HepG2 (cell line): ENCODE data around the gene GPN2. TPM values are rescaled to one million over a fixed set of nuclear protein-coding genes. Genes with fewer than 3 reads are reported as not detected.

ENCODE experiments used
- ARNT2 ChIP-seq: sonication (generic); formaldehyde crosslinking; IDR thresholded peaks from 2 replicates; pipeline ENCODE4 v1.8.0; 2022; ENCODE audit warnings: mild to moderate bottlenecking, low read depth, missing genetic modification reagents, moderate library complexity
- ATF7-NPFF ChIP-seq: sonication (generic); formaldehyde crosslinking; IDR thresholded peaks from 2 replicates; pipeline ENCODE4 v1.8.1; 2023; ENCODE audit warnings: mild to moderate bottlenecking, low read depth, missing genetic modification reagents, moderate library complexity
- CBFB ChIP-seq: sonication (generic); formaldehyde crosslinking; IDR thresholded peaks from 2 replicates; pipeline ENCODE4 v1.4.0; 2020; ENCODE audit warnings: missing genetic modification reagents
- CBX1 ChIP-seq: IDR thresholded peaks from one replicate; pipeline ENCODE4 v1.6.1; 2016; ENCODE audit warnings: antibody characterized with exemption, low read depth
- ELF3 ChIP-seq: IDR thresholded peaks from 2 replicates; pipeline ENCODE4 v1.6.1; 2016; ENCODE audit warnings: missing genetic modification reagents, missing compliant biosample characterization
- FOXA1 ChIP-seq, 2 experiments: fragments of 450-650 bp in 1 of 2; sonication (generic) in 1 of 2; formaldehyde crosslinking in 1 of 2; IDR thresholded peaks; 2 replicates each; pipeline versions ENCODE4 v1.4.0 to v1.6.1; 2016 to 2020; ENCODE audit warnings: missing genetic modification reagents in 1 of 2
- GABPB1 ChIP-seq: IDR thresholded peaks from 2 replicates; pipeline ENCODE4 v1.6.1; 2016; ENCODE audit warnings: mild to moderate bottlenecking, missing genetic modification reagents, moderate library complexity, missing compliant biosample characterization
- KDM6A ChIP-seq: IDR thresholded peaks from 2 replicates; pipeline ENCODE4 v1.6.1; 2016; ENCODE audit warnings: low read depth
- MZF1 ChIP-seq: sonication (generic); formaldehyde crosslinking; IDR thresholded peaks from 2 replicates; pipeline ENCODE4 v1.8.1; 2023; ENCODE audit warnings: mild to moderate bottlenecking, missing genetic modification reagents, borderline replicate concordance
- NBN ChIP-seq: fragments of 450-650 bp; conservative IDR thresholded peaks from 2 replicates; pipeline ENCODE4 v1.6.1; 2017
- NCOR1 ChIP-seq: fragments of 200-600 bp; sonication (generic); IDR thresholded peaks from 2 replicates; pipeline ENCODE4 v1.7.0; 2017; ENCODE audit warnings: antibody characterized with exemption, low read length, borderline replicate concordance
- PCBP1 ChIP-seq: fragments of 200-400 bp; formaldehyde crosslinking; IDR thresholded peaks from 2 replicates; pipeline ENCODE4 v1.6.1; 2017; ENCODE audit warnings: mild to moderate bottlenecking, low read depth, low read length, borderline replicate concordance
- POLR2A ChIP-seq, 2 experiments: IDR thresholded peaks; 2 replicates each; pipeline ENCODE4 v1.6.1; 2011; ENCODE audit warnings: low read depth in 2 of 2, low read length in 2 of 2, mild to moderate bottlenecking in 1 of 2, moderate library complexity in 1 of 2; ENCODE audit not compliant: insufficient read depth in 1 of 2
- POLR2G ChIP-seq: fragments of 200-400 bp; formaldehyde crosslinking; IDR thresholded peaks from 2 replicates; pipeline ENCODE4 v1.6.1; 2018; ENCODE audit warnings: mild to moderate bottlenecking, low read depth, low read length, moderate library complexity
- ZC3H13 ChIP-seq: sonication (generic); formaldehyde crosslinking; IDR thresholded peaks from 2 replicates; pipeline ENCODE4 v1.8.1; 2023; ENCODE audit warnings: mild to moderate bottlenecking, missing genetic modification reagents, moderate library complexity
- ZFX ChIP-seq: sonication (generic); formaldehyde crosslinking; IDR thresholded peaks from 2 replicates; pipeline ENCODE4 v1.4.0; 2020; ENCODE audit warnings: mild to moderate bottlenecking, low read depth, missing genetic modification reagents, moderate library complexity
- ZNF20 ChIP-seq: sonication (generic); formaldehyde crosslinking; IDR thresholded peaks from 2 replicates; pipeline ENCODE4 v1.4.0; 2020; ENCODE audit warnings: mild to moderate bottlenecking, moderate library complexity, missing genetic modification reagents
- ZNF296 ChIP-seq: sonication (generic); formaldehyde crosslinking; conservative IDR thresholded peaks from 2 replicates; pipeline ENCODE4 v1.5.0; 2020; ENCODE audit warnings: mild to moderate bottlenecking, missing genetic modification reagents
- ZNF709 ChIP-seq: sonication (generic); formaldehyde crosslinking; IDR thresholded peaks from 2 replicates; pipeline ENCODE4 v1.5.0; 2020; ENCODE audit warnings: mild to moderate bottlenecking, missing genetic modification reagents
- ZNF737 ChIP-seq: sonication (generic); formaldehyde crosslinking; IDR thresholded peaks from 2 replicates; pipeline ENCODE4 v1.5.0; 2020; ENCODE audit warnings: missing genetic modification reagents, mild to moderate bottlenecking, borderline replicate concordance
- ZNF83 ChIP-seq: sonication (generic); formaldehyde crosslinking; IDR thresholded peaks from 2 replicates; pipeline ENCODE4 v1.4.0; 2020; ENCODE audit warnings: missing genetic modification reagents, mild to moderate bottlenecking, borderline replicate concordance
- polyA plus RNA-seq, 8 experiments: library from polyadenylated mRNA; depleted of rRNA in 3 of 8; stranded (reverse) in 7 of 8; unstranded in 1 of 8; fragments of >200 nt; fragmentation: Illumina TruSeq in 4 of 8; extraction: Trizol in 4 of 8; gene quantifications; 2 replicates each; pipeline versions ENCODE4 v1.2.1 to v1.2.3, GENCODE V29; 2011 to 2016; ENCODE audit warnings: low read depth in 4 of 8, missing spikeins in 1 of 8, mixed read lengths in 1 of 8; ENCODE audit not compliant: insufficient read depth in 1 of 8
- total RNA-seq, 5 experiments: library from RNA; depleted of rRNA; stranded (reverse); fragments of >200 nt; fragmentation: Illumina TruSeq; extraction: Trizol; gene quantifications; 2 replicates each; pipeline ENCODE4 v1.2.3, GENCODE V29; 2016; ENCODE audit warnings: low read depth in 1 of 5
- TF ChIP-seq, protein P1 (sequence below): sonication (generic); formaldehyde crosslinking; IDR thresholded peaks from 2 replicates; pipeline ENCODE4 v1.4.0; 2020; ENCODE audit warnings: mild to moderate bottlenecking, missing genetic modification reagents
- TF ChIP-seq, protein P2 (sequence below): sonication (generic); formaldehyde crosslinking; IDR thresholded peaks from 2 replicates; pipeline ENCODE4 v1.4.0; 2020; ENCODE audit warnings: mild to moderate bottlenecking, missing genetic modification reagents
- TF ChIP-seq, protein P3 (sequence below): sonication (generic); formaldehyde crosslinking; IDR thresholded peaks from 2 replicates; pipeline ENCODE4 v1.8.0; 2022; ENCODE audit warnings: mild to moderate bottlenecking, missing genetic modification reagents, moderate library complexity

Gene GPN2
- total and polyA plus RNA-seq, 2 of the 13 experiments (the other 11 are each of a cell fraction or from before 2014, with no cell fraction given) = 19.3 to 38.9 TPM

DNA sequence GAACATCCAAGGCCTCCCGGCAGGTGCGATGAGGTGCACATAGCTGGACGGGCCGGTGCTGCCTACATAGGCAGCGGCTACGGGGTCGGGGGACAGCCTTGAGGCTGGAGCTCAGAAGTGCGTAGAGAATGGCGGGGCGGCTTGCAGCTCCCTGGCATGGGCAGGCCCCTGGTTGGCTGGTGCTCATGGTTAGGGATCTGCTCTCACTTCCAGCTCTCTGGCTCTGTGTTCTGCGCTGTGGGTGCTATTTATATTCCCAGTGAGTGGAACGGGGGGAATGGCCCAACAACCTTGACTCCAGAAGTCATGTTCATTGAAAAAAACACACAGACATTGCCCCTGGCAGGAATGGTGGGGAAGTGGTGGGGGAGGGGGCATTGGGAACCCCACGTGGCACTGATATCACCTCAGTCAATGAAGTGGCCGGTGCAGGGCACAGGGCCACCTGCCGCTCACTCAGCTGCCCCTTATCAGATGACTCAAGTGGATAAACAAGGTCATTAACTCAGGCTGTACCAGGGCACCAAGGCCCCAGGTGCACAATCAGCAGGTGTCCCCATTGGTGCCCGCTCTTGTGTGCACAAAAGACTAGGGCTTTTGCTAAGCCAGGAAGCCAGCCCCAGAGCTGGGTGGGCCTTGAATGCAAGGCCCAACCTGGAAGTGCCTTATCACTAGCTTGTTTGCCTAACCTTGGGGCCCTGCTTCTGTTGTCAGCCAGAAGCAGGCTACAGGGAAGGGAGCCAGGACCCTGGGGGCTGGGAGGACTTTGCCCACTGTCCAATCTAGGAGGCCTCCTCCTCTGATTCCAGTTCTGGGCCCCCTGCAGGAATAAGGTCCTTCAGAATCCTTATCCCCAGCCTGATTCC lies 23.9 kb upstream of the GPN2 start, which contains the start of gene NR0B2 (continued):
- TF ChIP-seq, protein P1, sequence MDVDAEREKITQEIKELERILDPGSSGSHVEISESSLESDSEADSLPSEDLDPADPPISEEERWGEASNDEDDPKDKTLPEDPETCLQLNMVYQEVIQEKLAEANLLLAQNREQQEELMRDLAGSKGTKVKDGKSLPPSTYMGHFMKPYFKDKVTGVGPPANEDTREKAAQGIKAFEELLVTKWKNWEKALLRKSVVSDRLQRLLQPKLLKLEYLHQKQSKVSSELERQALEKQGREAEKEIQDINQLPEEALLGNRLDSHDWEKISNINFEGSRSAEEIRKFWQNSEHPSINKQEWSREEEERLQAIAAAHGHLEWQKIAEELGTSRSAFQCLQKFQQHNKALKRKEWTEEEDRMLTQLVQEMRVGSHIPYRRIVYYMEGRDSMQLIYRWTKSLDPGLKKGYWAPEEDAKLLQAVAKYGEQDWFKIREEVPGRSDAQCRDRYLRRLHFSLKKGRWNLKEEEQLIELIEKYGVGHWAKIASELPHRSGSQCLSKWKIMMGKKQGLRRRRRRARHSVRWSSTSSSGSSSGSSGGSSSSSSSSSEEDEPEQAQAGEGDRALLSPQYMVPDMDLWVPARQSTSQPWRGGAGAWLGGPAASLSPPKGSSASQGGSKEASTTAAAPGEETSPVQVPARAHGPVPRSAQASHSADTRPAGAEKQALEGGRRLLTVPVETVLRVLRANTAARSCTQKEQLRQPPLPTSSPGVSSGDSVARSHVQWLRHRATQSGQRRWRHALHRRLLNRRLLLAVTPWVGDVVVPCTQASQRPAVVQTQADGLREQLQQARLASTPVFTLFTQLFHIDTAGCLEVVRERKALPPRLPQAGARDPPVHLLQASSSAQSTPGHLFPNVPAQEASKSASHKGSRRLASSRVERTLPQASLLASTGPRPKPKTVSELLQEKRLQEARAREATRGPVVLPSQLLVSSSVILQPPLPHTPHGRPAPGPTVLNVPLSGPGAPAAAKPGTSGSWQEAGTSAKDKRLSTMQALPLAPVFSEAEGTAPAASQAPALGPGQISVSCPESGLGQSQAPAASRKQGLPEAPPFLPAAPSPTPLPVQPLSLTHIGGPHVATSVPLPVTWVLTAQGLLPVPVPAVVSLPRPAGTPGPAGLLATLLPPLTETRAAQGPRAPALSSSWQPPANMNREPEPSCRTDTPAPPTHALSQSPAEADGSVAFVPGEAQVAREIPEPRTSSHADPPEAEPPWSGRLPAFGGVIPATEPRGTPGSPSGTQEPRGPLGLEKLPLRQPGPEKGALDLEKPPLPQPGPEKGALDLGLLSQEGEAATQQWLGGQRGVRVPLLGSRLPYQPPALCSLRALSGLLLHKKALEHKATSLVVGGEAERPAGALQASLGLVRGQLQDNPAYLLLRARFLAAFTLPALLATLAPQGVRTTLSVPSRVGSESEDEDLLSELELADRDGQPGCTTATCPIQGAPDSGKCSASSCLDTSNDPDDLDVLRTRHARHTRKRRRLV (CRISPR knock-in tag) = peak; percentile 71; the same call in 1 of the 2 replicates
- peak; percentile 47; the same call in 1 of the 2 replicates for TF ChIP-seq ZNF709 (CRISPR knock-in tag)
- peak; percentile 94 for TF ChIP-seq NCOR1
- TF ChIP-seq CBFB = peak; percentile 67; the same call in 1 of the 2 replicates
- peak; percentile 94 for TF ChIP-seq ELF3
- no peak for TF ChIP-seq NBN
- TF ChIP-seq POLR2A (IDR thresholded peaks at IDR 0.05; ENCODE audit: insufficient read depth in 1 of 2, low read depth in 2 of 2, low read length in 2 of 2) = peak; percentile 100
- TF ChIP-seq PCBP1 = 0 out of 2 replicates have a peak, but pooled peaks have one; percentile 40
- TF ChIP-seq, protein P2, sequence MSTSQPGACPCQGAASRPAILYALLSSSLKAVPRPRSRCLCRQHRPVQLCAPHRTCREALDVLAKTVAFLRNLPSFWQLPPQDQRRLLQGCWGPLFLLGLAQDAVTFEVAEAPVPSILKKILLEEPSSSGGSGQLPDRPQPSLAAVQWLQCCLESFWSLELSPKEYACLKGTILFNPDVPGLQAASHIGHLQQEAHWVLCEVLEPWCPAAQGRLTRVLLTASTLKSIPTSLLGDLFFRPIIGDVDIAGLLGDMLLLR (CRISPR knock-in tag) = peak; percentile 54; the same call in 1 of the 2 replicates
- peak; percentile 58 for TF ChIP-seq ZNF296 (CRISPR knock-in tag)
- TF ChIP-seq, protein P3, sequence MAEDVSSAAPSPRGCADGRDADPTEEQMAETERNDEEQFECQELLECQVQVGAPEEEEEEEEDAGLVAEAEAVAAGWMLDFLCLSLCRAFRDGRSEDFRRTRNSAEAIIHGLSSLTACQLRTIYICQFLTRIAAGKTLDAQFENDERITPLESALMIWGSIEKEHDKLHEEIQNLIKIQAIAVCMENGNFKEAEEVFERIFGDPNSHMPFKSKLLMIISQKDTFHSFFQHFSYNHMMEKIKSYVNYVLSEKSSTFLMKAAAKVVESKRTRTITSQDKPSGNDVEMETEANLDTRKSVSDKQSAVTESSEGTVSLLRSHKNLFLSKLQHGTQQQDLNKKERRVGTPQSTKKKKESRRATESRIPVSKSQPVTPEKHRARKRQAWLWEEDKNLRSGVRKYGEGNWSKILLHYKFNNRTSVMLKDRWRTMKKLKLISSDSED (CRISPR knock-in tag) = no peak
- TF ChIP-seq ZC3H13 = peak; percentile 92
- peak; percentile 67 for TF ChIP-seq GABPB1 (CRISPR knock-in tag)
- TF ChIP-seq CBX1 = peak; percentile 96
- TF ChIP-seq KDM6A = peak; percentile 99
- TF ChIP-seq POLR2G = peak; percentile 99
- TF ChIP-seq ZNF737 (CRISPR knock-in tag) = no peak; the same call in 1 of the 2 replicates
- peak; percentile 20 for TF ChIP-seq ARNT2 (CRISPR knock-in tag)
- TF ChIP-seq ZFX (CRISPR knock-in tag) = peak; percentile 89
- no peak; the same call in 1 of the 2 replicates for TF ChIP-seq ATF7-NPFF (CRISPR knock-in tag)
- peak; percentile 77; the same call in 1 of the 2 replicates for TF ChIP-seq MZF1 (CRISPR knock-in tag)
- TF ChIP-seq ZNF20 = peak; percentile 86; the same call in 1 of the 2 replicates
- TF ChIP-seq ZNF83 = no peak
- peak; percentile 80 for TF ChIP-seq FOXA1 (IDR thresholded peaks at IDR 0.05)
- peak; percentile 99 for TF ChIP-seq FOXA1 (CRISPR knock-in tag; IDR thresholded peaks at IDR 0.05)
